VCaP (cell line): ENCODE results near the gene CPLX4.

Experiments used
- H3K27ac ChIP-seq: fragments of 450-650 bp; 2 replicates; pipeline ENCODE4 v1.5.1; 2017
- TF ChIP-seq, protein P1 (sequence below): fragments of 450-650 bp; conservative IDR thresholded peaks from 2 replicates; pipeline ENCODE4 v1.5.1; 2017; ENCODE audit warnings: mild to moderate bottlenecking, moderate library complexity

CPLX4 gene

DNA sequence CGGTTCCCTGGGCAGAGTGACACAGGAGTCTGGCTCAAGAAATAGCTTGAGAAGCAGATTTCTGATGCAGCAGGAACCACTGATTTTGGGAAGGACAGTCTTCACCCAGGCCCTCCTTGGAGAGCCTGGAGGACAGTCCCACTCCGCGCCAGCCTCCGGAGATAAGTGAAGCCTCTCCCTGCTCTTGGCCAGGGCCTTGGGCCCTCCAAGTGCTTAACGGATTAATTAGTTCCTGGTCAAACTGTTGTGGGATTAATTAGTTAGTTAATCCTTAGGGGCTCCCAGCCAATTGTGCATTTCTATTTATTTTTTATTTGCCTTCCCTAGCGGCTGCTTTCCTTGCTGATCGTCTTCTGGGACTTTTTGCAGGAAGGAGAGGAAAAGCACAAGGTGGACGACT is 19.6 kb downstream of the CPLX4 start:
- H3K27ac ChIP-seq = no peak overlapping the region
- TF ChIP-seq, protein P1, sequence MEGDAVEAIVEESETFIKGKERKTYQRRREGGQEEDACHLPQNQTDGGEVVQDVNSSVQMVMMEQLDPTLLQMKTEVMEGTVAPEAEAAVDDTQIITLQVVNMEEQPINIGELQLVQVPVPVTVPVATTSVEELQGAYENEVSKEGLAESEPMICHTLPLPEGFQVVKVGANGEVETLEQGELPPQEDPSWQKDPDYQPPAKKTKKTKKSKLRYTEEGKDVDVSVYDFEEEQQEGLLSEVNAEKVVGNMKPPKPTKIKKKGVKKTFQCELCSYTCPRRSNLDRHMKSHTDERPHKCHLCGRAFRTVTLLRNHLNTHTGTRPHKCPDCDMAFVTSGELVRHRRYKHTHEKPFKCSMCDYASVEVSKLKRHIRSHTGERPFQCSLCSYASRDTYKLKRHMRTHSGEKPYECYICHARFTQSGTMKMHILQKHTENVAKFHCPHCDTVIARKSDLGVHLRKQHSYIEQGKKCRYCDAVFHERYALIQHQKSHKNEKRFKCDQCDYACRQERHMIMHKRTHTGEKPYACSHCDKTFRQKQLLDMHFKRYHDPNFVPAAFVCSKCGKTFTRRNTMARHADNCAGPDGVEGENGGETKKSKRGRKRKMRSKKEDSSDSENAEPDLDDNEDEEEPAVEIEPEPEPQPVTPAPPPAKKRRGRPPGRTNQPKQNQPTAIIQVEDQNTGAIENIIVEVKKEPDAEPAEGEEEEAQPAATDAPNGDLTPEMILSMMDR = no peak

DNA sequence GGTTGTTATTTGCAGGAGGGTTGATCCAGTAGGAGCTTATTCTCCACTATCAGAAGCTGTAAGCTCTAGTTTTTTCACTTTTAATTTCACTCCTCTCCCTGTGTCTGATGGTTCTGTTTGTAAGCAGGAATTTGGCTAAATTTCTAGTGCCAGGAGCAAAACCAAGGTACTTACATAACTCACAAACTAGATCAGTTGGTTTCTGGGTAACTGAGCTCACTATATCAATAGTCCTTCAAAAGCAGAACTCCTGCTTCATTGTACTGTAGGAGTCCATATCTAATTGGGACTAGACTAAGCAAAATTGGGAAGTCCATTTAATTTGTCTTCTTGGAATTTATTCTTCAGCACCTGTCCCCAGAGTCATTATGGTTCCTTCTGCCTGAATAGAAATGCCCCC is 25.1 kb downstream of the CPLX4 start:
- H3K27ac ChIP-seq = no peak overlapping the region
- TF ChIP-seq, protein P1 = no peak

DNA sequence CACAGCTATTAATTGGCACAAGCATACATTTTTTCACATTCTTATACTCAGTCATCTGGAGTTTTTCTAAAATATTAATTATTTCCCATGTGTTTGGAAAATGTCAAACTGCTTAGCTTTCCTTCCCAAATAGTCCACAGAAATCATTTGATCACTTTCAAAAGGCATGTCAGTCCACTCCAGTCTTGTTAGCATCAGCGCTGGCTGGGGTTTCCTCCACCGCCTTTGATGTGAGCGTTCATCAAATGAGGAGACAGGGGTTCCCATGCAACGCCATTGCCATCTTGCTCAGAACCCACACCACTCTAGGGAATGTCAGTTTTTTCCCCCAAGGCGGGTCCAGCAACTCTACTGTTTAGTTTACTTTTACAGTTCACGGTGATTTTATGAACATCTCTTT is 32.1 kb downstream of the CPLX4 start:
- H3K27ac ChIP-seq = no peak overlapping the region
- TF ChIP-seq, protein P1 = no peak

DNA sequence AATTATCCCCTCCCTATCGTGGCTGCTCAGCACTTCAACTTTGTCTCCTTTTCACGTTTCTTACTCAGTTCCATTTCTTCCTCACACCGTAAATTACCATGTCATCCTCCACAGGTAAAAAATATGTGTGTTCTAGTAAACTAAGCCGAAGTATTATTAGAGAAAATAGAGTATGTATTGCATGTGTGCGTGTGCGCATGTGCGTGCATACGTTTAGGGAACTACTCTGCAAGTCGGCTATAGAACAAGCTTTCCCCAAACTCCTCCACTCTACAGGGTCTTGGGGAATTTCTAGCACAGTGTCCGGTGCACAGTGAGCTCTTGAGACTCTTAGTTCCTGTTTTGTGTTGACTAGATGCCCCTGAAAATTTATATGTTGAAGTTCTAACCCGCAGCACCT is 36.1 kb downstream of the CPLX4 start:
- TF ChIP-seq, protein P1 = no peak
- no peak overlapping the region for H3K27ac ChIP-seq

DNA sequence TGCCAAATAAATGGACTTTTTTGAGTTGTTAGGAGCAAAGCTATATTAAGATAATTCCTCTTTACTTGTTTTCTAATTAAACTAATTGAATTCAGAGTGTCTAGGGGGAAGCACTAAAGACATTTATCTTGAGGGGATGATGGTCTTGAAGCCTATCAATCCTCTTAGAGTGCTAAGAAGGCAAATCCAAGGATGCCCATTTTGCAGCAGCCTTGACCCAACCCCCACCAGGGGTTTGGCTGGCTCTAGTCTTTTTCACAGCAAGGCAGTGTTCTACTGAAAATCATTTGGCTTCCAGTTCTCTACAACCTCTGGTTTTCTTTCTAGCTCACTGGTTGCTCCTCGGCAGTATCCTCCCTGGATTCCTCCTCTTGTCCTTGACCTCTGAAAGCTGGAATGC is 38.7 kb downstream of the CPLX4 start:
- H3K27ac ChIP-seq = no peak overlapping the region
- TF ChIP-seq, protein P1 = no peak

DNA sequence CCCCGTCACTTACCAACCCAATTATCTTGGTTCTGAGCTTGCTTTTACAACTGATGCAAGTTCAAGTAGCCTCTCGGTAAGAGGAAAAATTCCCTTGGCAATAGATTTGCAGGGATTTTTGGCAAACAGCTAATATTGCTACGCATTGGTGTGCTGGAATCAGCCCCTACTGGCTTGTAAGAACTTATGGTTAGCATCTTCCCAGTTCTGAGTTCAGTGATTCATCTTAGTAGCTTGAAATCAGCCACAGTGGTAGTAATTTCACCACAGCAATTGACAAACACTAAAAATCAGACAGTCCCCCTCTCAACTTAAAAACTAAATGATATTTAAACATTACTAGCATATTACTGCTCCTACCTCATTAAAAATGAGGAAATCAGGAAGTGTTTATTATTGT is 39.3 kb downstream of the CPLX4 start:
- H3K27ac ChIP-seq = no peak overlapping the region
- TF ChIP-seq, protein P1 = no peak

DNA sequence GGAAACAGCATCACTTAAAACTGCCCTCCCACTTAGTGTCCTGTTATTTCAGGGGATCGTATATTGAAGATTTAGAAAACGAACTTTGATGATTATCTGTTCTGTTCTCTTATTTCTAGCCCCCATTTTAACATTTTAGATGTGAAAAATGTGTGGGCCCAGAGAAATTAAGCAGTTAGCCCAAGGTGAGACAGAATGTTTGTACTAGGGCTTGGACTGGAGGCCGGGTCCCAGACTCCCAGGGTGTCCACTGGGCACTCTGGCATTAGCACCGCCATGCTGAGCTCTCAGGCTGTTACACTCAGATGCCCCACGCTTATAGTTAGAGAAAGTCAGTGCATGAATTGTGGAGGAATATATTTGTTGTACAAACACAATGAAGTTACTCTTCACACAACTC is 39.7 kb downstream of the CPLX4 start:
- no peak overlapping the region for H3K27ac ChIP-seq
- TF ChIP-seq, protein P1 = no peak

DNA sequence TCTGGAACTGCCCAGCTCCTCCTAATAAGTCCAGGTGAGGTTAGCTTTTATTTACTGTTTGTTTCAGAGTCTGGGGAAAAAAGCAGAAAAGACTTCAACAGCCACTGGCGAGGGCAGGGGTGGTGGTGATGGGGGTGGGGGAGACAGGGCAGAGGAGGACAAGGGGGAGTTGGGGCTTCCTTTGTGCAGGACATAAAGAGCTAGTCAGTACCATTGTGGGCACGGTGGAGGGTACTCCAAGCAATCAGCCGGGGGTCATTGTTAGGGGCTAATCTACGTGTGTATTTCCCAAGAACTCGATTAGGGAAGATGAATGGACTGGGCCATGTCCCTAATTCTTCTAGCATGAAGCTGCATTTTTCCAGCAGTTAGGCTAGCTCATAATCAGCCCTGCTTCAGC is 42.4 kb downstream of the CPLX4 start:
- TF ChIP-seq, protein P1 = no peak
- H3K27ac ChIP-seq = peak overlapping the region; percentile 15; the same call in 1 of the 2 replicates
